Fibroblast of lung (primary cell): ENCODE measurements around the gene NOL6.

ENCODE experiments used
- EZH2 ChIP-seq: IDR thresholded peaks from 2 replicates; pipeline ENCODE4 v1.5.1; 2012; ENCODE audit warnings: low read length, control low read depth, mild to moderate bottlenecking; ENCODE audit errors: missing control alignments
- TF ChIP-seq, protein P1 (sequence below), 2 donors: IDR thresholded peaks in 1 of 2; conservative IDR thresholded peaks in 1 of 2; 1 replicate in 1 of 2; 2 replicates in 1 of 2; pipeline ENCODE4 v1.5.1; 2011 to 2012; ENCODE audit warnings: low read length in 2 of 2, control low read depth in 1 of 2, inconsistent platforms in 1 of 2, low read depth in 1 of 2, mild to moderate bottlenecking in 1 of 2

DNA sequence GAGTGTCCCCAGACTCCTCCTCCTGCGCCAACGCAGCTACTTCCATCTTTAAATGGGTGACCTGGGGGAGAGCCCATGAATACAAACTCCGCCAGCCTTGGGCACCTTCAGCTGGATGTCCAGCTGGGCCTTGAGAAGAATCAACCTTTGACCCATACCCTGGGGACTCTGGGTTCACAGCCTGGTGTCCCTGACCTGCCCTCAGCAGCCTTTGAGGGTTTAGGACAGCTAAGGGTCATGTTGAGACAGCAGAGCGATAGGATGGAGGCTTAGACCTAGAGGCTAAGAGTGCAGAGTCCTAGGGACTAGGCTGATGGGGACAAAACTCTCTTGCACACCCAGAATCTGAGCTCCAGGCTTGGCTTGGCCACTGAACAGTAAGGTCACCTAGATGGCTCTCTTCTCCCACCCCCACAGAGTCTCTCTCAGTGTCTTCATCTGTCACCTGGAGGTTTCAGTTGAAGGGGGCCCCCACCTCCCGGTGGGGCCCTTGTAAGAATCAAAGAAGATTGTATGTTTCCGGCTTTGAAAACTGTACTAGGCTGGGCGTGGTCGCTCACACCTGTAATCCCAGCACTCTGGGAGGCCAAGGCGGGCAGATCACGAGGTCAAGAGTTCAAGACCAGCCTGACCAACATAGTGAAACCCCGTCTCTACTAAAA lies 19.6 kb downstream of the NOL6 start:
- TF ChIP-seq, protein P1, sequence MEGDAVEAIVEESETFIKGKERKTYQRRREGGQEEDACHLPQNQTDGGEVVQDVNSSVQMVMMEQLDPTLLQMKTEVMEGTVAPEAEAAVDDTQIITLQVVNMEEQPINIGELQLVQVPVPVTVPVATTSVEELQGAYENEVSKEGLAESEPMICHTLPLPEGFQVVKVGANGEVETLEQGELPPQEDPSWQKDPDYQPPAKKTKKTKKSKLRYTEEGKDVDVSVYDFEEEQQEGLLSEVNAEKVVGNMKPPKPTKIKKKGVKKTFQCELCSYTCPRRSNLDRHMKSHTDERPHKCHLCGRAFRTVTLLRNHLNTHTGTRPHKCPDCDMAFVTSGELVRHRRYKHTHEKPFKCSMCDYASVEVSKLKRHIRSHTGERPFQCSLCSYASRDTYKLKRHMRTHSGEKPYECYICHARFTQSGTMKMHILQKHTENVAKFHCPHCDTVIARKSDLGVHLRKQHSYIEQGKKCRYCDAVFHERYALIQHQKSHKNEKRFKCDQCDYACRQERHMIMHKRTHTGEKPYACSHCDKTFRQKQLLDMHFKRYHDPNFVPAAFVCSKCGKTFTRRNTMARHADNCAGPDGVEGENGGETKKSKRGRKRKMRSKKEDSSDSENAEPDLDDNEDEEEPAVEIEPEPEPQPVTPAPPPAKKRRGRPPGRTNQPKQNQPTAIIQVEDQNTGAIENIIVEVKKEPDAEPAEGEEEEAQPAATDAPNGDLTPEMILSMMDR (conservative IDR thresholded peaks at IDR 0.05 in 1 of 2, IDR thresholded peaks at IDR 0.05 in 1 of 2; ENCODE audit: low read depth in 1 of 2, low read length in 2 of 2): no peak
- TF ChIP-seq EZH2: no peak
